VCaP (cell line): ENCODE data around the gene DCBLD1.

ENCODE experiments used
- H3K27ac ChIP-seq: fragments of 450-650 bp; 2 replicates; pipeline ENCODE4 v1.5.1; 2017
- TF ChIP-seq, protein P1 (sequence below): fragments of 450-650 bp; conservative IDR thresholded peaks from 2 replicates; pipeline ENCODE4 v1.5.1; 2017; ENCODE audit warnings: mild to moderate bottlenecking, moderate library complexity

The DCBLD1 gene

DNA sequence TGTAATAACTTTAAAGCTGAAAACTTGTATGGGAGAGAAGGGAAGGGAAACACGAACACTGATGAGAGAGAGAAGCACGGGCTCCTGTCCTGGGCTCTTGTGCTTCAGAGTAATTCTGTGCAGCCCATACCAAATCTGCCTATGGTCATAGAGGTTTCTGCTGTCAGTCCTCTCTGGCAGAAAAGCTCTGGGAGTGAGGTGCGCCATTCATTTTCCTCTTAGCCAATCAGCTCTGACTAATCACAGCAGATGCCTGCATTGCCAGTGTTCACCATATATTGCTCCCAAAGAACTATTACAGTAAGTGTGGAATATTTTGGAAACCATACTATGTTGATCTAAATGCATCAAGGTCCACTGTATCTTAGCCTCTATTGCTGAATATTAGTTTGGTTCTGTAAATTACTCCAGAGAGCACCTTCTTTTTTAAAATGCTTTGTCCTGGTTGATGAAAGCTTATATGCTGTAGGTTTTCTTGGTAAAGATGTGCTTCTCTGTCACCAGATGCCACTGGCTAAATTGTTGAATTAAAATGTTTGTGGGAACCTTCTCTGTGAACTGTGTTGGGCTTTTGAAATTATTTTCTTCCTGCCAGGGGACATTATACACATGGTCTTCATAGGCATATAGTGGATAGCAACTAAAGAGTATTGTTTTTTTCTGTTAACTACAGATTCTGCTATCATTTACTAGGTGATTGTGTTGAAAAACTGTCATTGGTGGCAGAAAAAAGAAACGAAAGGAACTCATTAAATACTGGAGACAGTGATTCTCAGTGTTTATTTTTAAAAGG, 38.3 kb downstream of the DCBLD1 start:
- no peak overlapping the region for H3K27ac ChIP-seq
- TF ChIP-seq, protein P1, sequence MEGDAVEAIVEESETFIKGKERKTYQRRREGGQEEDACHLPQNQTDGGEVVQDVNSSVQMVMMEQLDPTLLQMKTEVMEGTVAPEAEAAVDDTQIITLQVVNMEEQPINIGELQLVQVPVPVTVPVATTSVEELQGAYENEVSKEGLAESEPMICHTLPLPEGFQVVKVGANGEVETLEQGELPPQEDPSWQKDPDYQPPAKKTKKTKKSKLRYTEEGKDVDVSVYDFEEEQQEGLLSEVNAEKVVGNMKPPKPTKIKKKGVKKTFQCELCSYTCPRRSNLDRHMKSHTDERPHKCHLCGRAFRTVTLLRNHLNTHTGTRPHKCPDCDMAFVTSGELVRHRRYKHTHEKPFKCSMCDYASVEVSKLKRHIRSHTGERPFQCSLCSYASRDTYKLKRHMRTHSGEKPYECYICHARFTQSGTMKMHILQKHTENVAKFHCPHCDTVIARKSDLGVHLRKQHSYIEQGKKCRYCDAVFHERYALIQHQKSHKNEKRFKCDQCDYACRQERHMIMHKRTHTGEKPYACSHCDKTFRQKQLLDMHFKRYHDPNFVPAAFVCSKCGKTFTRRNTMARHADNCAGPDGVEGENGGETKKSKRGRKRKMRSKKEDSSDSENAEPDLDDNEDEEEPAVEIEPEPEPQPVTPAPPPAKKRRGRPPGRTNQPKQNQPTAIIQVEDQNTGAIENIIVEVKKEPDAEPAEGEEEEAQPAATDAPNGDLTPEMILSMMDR: no peak

DNA sequence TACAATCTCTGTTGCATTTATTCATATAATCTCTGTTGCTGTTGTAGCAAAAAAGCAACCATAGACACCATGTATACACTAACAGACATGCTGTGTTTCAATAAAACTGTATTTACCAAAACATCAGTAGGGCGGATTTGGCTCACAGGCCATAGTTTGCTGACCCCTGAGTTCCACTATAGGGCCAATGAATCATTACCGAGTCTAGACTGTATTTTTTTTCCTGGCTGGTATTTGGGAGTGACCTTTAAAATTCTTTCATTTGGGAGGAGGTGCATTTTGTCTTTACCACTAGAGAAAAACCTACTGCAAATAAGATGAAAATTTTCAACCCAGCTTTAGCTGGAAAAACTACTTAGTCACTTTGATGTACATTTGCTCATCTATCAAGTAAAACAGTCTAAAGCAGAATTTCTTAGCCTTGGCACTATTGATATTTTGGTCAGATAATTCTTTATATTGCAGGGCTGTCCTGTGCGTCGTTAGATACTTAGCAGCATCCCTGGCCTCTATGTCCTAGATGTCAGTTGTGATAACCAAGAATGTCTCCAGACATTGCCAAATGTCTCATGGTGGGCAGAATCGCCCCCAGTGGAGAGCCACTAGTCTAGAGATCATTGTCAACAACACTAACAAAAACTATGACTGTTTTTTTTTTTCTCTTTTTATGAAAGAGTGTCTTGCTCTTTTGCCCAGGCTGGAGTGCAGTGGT, 39.5 kb downstream of the DCBLD1 start:
- H3K27ac ChIP-seq: no peak overlapping the region
- TF ChIP-seq, protein P1: no peak

DNA sequence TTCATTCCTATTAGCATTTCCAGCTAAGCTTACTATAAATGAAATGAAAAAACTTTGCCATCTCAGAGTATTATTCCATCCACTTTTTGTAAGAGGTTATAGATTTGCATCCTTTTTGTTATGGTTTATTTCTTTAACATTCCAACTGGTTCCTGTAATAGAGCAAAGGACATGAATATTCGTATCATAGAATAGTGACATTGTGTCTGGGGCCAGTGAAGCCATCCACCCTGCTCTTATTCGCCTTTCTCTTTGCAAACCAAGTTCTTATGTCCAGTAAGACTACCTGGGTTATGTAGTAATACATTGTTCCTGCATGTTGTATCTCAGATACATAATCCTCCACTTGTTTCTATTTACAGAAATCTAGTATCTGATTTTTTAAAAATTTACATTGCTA, 43.1 kb downstream of the DCBLD1 start:
- no peak overlapping the region for H3K27ac ChIP-seq
- TF ChIP-seq, protein P1: no peak

DNA sequence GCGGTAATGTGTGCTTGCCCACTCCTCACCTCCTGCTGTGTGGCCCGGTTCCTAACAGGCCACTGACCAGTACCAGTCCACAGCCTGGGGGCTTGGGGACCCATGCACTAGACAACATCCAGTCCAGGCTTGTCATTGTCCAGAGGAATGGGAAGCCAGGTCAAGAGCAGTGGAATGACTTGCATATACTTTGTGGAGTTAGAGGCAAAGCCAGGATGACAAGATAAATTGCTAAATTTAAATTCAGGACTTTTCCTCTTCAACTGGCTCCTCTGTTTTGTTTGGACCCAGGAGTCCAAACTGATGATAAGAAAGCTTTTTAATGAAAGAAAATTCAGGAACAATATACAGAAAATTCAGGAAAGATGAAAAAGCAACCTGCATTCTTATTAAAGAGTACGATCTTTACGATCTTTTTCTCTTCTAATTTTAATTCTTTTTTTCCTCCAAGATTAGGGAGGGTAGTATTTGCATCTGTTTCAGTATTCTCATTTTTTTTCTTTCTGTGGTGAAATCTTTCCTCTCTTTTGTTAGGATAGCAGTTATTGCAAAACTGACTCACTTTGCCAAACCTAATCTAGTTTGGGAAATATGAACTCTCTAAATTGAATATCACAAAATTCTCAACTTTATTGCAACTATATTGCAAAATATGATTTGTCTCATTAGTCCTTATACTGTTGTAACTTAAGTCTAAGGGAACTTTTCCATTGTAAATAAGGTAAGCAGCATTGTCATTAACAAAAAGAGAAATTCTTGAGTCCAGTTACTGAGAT, 48.2 kb downstream of the DCBLD1 start:
- TF ChIP-seq, protein P1: no peak
- H3K27ac ChIP-seq: no peak overlapping the region

DNA sequence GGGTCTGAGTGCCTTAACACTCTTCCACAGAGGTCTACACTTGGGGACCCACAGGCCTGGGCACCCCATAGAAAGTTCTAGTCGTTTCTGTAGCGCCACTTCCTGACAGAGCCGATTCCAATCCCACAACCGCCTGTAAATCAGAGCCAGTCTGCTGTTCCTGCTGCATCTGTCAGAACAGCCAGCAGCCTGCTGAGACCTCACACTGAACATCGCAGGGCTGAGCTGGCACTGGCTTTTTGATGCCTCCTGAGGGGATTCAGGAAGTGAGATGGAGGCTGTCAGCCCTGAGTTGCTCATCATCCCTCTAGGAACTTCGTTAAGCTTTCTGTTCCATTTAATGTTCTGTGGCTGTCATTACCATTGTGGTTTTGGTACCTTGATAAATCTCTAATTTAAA, 48.9 kb downstream of the DCBLD1 start:
- TF ChIP-seq, protein P1: no peak
- no peak overlapping the region for H3K27ac ChIP-seq

DNA sequence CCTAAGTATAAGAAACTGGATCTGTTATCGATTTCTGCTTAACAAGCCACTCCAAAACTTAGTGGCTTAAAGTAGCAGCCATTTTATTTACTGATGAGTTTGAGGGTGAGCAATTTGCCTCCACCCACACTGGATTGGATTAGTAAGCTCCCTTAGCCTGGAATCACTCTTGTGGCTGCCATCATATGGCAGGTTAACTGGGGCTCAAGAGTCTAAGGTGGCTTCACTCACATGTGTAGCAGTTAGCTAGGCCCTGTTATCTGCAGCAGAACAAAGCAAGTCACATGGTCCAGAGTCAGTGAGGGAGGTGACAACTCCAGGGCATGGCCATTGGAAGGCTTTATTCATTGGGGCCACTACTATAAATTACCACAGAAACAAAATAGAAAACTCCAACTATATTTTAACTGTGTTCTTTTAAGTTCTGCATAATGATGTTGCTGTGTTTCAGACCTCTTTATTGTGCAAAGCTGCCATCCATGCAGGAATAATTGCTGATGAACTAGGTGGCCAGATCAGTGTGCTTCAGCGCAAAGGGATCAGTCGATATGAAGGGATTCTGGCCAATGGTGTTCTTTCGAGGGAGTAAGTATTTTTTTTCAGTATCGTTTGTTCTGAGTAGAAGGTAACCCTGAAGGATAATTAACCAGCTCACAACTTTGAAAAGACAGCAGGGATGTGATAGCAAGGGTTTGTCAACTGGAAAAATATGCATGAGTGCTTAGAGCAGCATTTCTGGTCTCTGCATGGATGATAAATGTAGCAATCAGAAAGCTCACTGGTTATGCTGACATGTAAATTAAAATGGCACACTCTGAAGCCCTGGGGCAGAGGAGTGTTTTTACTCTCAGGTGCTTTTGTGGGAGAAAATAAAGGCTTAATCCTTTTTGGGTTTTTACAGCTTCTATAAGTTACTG, 49.6 kb downstream of the DCBLD1 start:
- TF ChIP-seq, protein P1: no peak
- no peak overlapping the region for H3K27ac ChIP-seq
